ENCODE data around the gene PLP1. TPM values are rescaled to one million over a fixed set of nuclear protein-coding genes. Genes with fewer than 3 reads are reported as not detected.

The PLP1 gene
- total RNA-seq, 1 experiment from 2014 or later = 88.3 TPM

- Mint-ChIP-seq H3K9me3 (peaks cover 0 to 39% of the 10 kb centered on the region in 2 experiments; a peak in 2 of 5 replicates), H3K4me1 (peaks cover 3 to 10% of the 10 kb centered on the region in 2 experiments; a peak in 2 of 4 replicates), H3K27ac (no peak overlapping the region), H3K4me3 (peak overlapping the region in 1 of 2 experiments; percentile 52; a peak in 1 of 5 replicates), H3K36me3 (ENCODE audit: insufficient read depth in 1 of 3, low read depth in 3 of 3) (no peaks in the 10 kb centered on the region), H3K27me3 (ENCODE audit: low read depth) (peaks cover 46% of the 10 kb centered on the region)
- Histone ChIP-seq H3T11ph (ENCODE audit: low read length) (no peak overlapping the region), H2BK20ac (ENCODE audit: low read depth, low read length, poor library complexity, severe bottlenecking) (no peak overlapping the region), H2AK5ac (ENCODE audit: insufficient read length, low read length) (no peak overlapping the region), H2BK120ac (ENCODE audit: low read depth, low read length, poor library complexity, severe bottlenecking) (no peak overlapping the region), H3K23ac (ENCODE audit: insufficient read length, low read depth, low read length) (no peak overlapping the region), H3K27me3 (ENCODE audit: insufficient read depth, low read length) (no peaks in the 10 kb centered on the region; the same call in 1 of the 2 replicates), H3K27ac (ENCODE audit: insufficient read length, low read depth, low read length) (no peak overlapping the region), H3K4ac (ENCODE audit: low read depth, low read length) (no peak overlapping the region), H2BK5ac (ENCODE audit: insufficient read length, low read length) (no peak overlapping the region), H3K79me1 (ENCODE audit: insufficient read depth, low read depth, low read length, poor library complexity, severe bottlenecking) (no peaks in the 10 kb centered on the region), H3K56ac (ENCODE audit: insufficient read length, low read depth, low read length) (no peak overlapping the region), H2BK12ac (ENCODE audit: insufficient read length, low read depth, low read length) (no peak overlapping the region), H2AFZ (ENCODE audit: low read length) (no peak overlapping the region), H4K8ac (replicated peaks; ENCODE audit: insufficient read length, low read depth, low read length) (no peak overlapping the region), H4K91ac (ENCODE audit: insufficient read length, low read depth, low read length) (no peak overlapping the region), H3K23me2 (ENCODE audit: insufficient read length, low read depth, low read length, poor library complexity, severe bottlenecking) (peaks cover 10% of the 10 kb centered on the region), H3K4me1 (ENCODE audit: insufficient read depth, low read length) (no peaks in the 10 kb centered on the region), H3K79me2 (ENCODE audit: insufficient read depth, low read length) (no peaks in the 10 kb centered on the region), H4K20me1 (ENCODE audit: control insufficient read depth, insufficient read depth, insufficient read length) (no peaks in the 10 kb centered on the region), H4K5ac (ENCODE audit: insufficient read length, low read depth, low read length) (no peak overlapping the region), H2BK15ac (ENCODE audit: low read depth, low read length) (no peak overlapping the region), H3K4me2 (ENCODE audit: insufficient read depth, insufficient read length, low read length) (peak overlapping the region; percentile 53), H3K18ac (ENCODE audit: insufficient read length, low read depth, low read length) (no peak overlapping the region), H3K9ac (ENCODE audit: extremely low read depth, insufficient read length, low read length) (no peak overlapping the region), H3K14ac (ENCODE audit: insufficient read depth, low read length) (no peak overlapping the region), H3K9me3 (ENCODE audit: control insufficient read depth, low read depth, low read length) (no peaks in the 10 kb centered on the region)
- TF ChIP-seq CTCF (conservative IDR thresholded peaks at IDR 0.05) = no peak
- DNase-seq = no peak
- no CpG with 5 or more reads among the region's 7 CpGs for WGBS (ENCODE audit: extremely low coverage, insufficient read length, low lambda C conversion rate)
These were observed 54.2 kb downstream of the PLP1 start for GRCh38 chrX:103830848-103831247.

All from H9 (cell line).